NCI-H510A treated with DMSO at 0.1 percent for 48 hours (cell line): ENCODE data around the gene NEDD4.
"Not testable (repeated sequence)": the region's sequence is repeated elsewhere in the genome, so short reads cannot be mapped to it uniquely, and the experiment has no call there.

Source experiments
- DNase-seq: peaks from one replicate; lab custom pipeline; 2025; lab: John Stamatoyannopoulos, UW

NEDD4 gene

GRCh38 chr15:56004281-56004680, 10.9 kb upstream of the NEDD4 start:
- DNase-seq, result not testable (repeated sequence)

- not testable (repeated sequence) for DNase-seq
These were observed 10.4 kb upstream of the NEDD4 start for GRCh38 chr15:56003777-56004176.

- not testable (repeated sequence) for DNase-seq
These were observed 9.9 kb upstream of the NEDD4 start for GRCh38 chr15:56003277-56003676.

GRCh38 chr15:56001471-56002078, 8.2 kb upstream of the NEDD4 start:
- DNase-seq, result no peak

- no peak for DNase-seq
These were observed 6.2 kb upstream of the NEDD4 start for GRCh38 chr15:55999658-56000057.

- DNase-seq, result no peak
These were observed 5.1 kb upstream of the NEDD4 start for GRCh38 chr15:55998478-55998877.

GRCh38 chr15:55993804-55994560, 570 bp upstream of the NEDD4 start:
- DNase-seq, result peak; percentile 19

GRCh38 chr15:55992769-55993110, 672 bp downstream of the NEDD4 start:
- no peak for DNase-seq

GRCh38 chr15:55991802-55992768, 1.3 kb downstream of the NEDD4 start:
- no peak for DNase-seq

GRCh38 chr15:55990998-55991397, 2.4 kb downstream of the NEDD4 start:
- DNase-seq, result no peak

- peak; percentile 36 for DNase-seq
These were observed 2.9 kb downstream of the NEDD4 start for GRCh38 chr15:55990516-55990915.

- no peak for DNase-seq
These were observed 4.0 kb downstream of the NEDD4 start for GRCh38 chr15:55989383-55989782.

- DNase-seq, result no peak
These were observed 11.7 kb downstream of the NEDD4 start for GRCh38 chr15:55981582-55982249.

- DNase-seq, result no peak
These were observed 12.9 kb downstream of the NEDD4 start for GRCh38 chr15:55980511-55980910.

GRCh38 chr15:55977231-55977630, 16.2 kb downstream of the NEDD4 start:
- no peak for DNase-seq

GRCh38 chr15:55970286-55970685, 23.1 kb downstream of the NEDD4 start:
- DNase-seq, result no peak

- DNase-seq, result peak; percentile 4
These were observed 23.8 kb downstream of the NEDD4 start for GRCh38 chr15:55969582-55969981.

- DNase-seq, result no peak
These were observed 24.5 kb downstream of the NEDD4 start for GRCh38 chr15:55968923-55969322.

- no peak for DNase-seq
These were observed 28.3 kb downstream of the NEDD4 start for GRCh38 chr15:55965091-55965490.

- DNase-seq, result no peak
These were observed 32.5 kb downstream of the NEDD4 start for GRCh38 chr15:55960946-55961345.

GRCh38 chr15:55959744-55960447, 33.5 kb downstream of the NEDD4 start:
- no peak for DNase-seq
